ENCODE results near the gene VSIG2.

VSIG2 gene

GRCh38 chr11:124762105-124762623, 10.1 kb upstream of the VSIG2 start, which contains the start of gene ESAM:
TSS of gene ESAM (minus strand) at chr11:124762290. CDS start at chr11:124762154, 136 bp downstream.
- Histone ChIP-seq H3K4me3 (replicated peaks; ENCODE audit: insufficient read depth, low read length) (peak within 1 kb of the TSS; percentile 58), H3K27me3 (ENCODE audit: insufficient read depth, poor library complexity, severe bottlenecking) (peaks cover 28% of the 10 kb centered on the region), H3K27ac (replicated peaks) (no peak within 1 kb of the TSS)
- no peak for TF ChIP-seq POLR2AphosphoS5 (IDR thresholded peaks at IDR 0.05; ENCODE audit: low read depth)
- no peak for TF ChIP-seq SPI1 (IDR thresholded peaks at IDR 0.05; ENCODE audit: borderline replicate concordance, low read depth)
- no peak for TF ChIP-seq REST (IDR thresholded peaks at IDR 0.05; ENCODE audit: insufficient replicate concordance, low read depth)
- no peak for TF ChIP-seq GABPA (IDR thresholded peaks at IDR 0.05; ENCODE audit: low read depth)
- TF ChIP-seq CTCF (IDR thresholded peaks at IDR 0.05; ENCODE audit: insufficient read depth, low read length) = no peak
- DNase-seq (ENCODE audit: low read depth in 1 of 2, low spot score in 1 of 2) = no peak

GRCh38 chr11:124761301-124762104, 9.4 kb upstream of the VSIG2 start:
- Histone ChIP-seq H3K4me3 (replicated peaks; ENCODE audit: insufficient read depth, low read length) (peak overlapping the region; percentile 58), H3K27ac (replicated peaks) (no peak overlapping the region), H3K27me3 (ENCODE audit: insufficient read depth, poor library complexity, severe bottlenecking) (peaks cover 31% of the 10 kb centered on the region)
- no peak for DNase-seq (ENCODE audit: low read depth in 1 of 2, low spot score in 1 of 2)
- no peak for TF ChIP-seq CTCF (IDR thresholded peaks at IDR 0.05; ENCODE audit: insufficient read depth, low read length)
- TF ChIP-seq REST (IDR thresholded peaks at IDR 0.05; ENCODE audit: insufficient replicate concordance, low read depth) = no peak
- no peak for TF ChIP-seq POLR2AphosphoS5 (IDR thresholded peaks at IDR 0.05; ENCODE audit: low read depth)
- TF ChIP-seq SPI1 (IDR thresholded peaks at IDR 0.05; ENCODE audit: borderline replicate concordance, low read depth) = no peak
- no peak for TF ChIP-seq GABPA (IDR thresholded peaks at IDR 0.05; ENCODE audit: low read depth)

GRCh38 chr11:124760806-124761205, 8.8 kb upstream of the VSIG2 start:
- no peak overlapping the region for H3K4me3 ChIP-seq (replicated peaks; ENCODE audit: insufficient read depth, low read length)
- TF ChIP-seq SPI1 (IDR thresholded peaks at IDR 0.05; ENCODE audit: borderline replicate concordance, low read depth) (no peak), REST (IDR thresholded peaks at IDR 0.05; ENCODE audit: insufficient replicate concordance, low read depth) (no peak), GABPA (IDR thresholded peaks at IDR 0.05; ENCODE audit: low read depth) (no peak), POLR2AphosphoS5 (IDR thresholded peaks at IDR 0.05; ENCODE audit: low read depth) (no peak), CTCF (IDR thresholded peaks at IDR 0.05; ENCODE audit: insufficient read depth, low read length) (no peak)
- H3K27ac ChIP-seq (replicated peaks) = no peak overlapping the region
- DNase-seq (ENCODE audit: low read depth in 1 of 2, low spot score in 1 of 2) = no peak
- H3K27me3 ChIP-seq (ENCODE audit: insufficient read depth, poor library complexity, severe bottlenecking) = peaks cover 31% of the 10 kb centered on the region

Measured in HL-60 (cell line).